Activated naive CD4-positive, alpha-beta T cell treated with anti-CD3 and anti-CD28 coated beads, Interleukin-2, amount 50 U/mL, for 72 hours (primary cell): Measurements from ENCODE around the gene BCL2L11. TPM values are rescaled to one million over a fixed set of nuclear protein-coding genes. Genes with fewer than 3 reads are reported as not detected.

Source experiments
- ATAC-seq, 2 donors: fragments of 150-1000 bp; cut with Tn5 transposase; 2 replicates each; pipeline ENCODE4 v1.10.0; 2021; ENCODE audit warnings: mild to moderate bottlenecking in 2 of 2, moderate library complexity in 2 of 2
- DNase-seq, 2 donors: peaks; one replicate each; pipeline ENCODE4 v3.0.0; 2021 to 2022; ENCODE audit warnings: low spot score in 2 of 2
- H3K27ac Mint-ChIP-seq, 2 donors: one replicate each; pipeline ENCODE4 v1.8.0; 2022; ENCODE audit warnings: mild to moderate bottlenecking in 2 of 2, mixed read lengths in 2 of 2
- H3K36me3 Mint-ChIP-seq, 2 donors: one replicate each; pipeline ENCODE4 v1.8.0; 2022; ENCODE audit warnings: mixed read lengths in 2 of 2
- H3K9me3 Mint-ChIP-seq, 2 donors: one replicate each; pipeline ENCODE4 v1.8.0; 2022; ENCODE audit warnings: mixed read lengths in 2 of 2
- total RNA-seq, 2 donors: library from RNA; stranded (reverse); gene quantifications; one replicate each; pipeline ENCODE4 v1.2.3, GENCODE V29; 2022

The BCL2L11 gene
- total RNA-seq, 2 donors from 2014 or later, result 11.0 to 40.2 TPM

DNA sequence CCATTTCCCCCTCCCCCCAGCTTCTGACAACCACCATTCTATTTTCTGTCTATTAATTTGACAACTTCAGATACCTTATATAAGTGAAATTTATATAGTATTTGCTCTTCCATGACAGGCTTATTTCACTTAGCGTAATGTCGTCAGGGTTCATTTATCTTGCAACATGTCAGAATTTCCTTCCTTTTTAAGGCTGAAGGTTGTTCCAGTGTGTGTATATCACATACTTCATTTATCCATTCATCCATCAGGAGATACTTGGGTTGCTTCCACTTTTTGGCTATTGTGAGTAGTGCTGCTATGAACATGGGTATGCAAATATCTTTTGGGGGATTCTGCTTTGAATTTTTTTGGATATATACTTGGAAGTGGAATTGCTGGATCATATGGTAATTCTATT is 7.4 kb downstream of the BCL2L11 start:
- ATAC-seq (no peak), DNase-seq (no peak)
- Mint-ChIP-seq H3K9me3 (no peaks in the 10 kb centered on the region), H3K27ac (no peak overlapping the region), H3K36me3 (peaks cover 56 to 73% of the 10 kb centered on the region in 2 donors)

DNA sequence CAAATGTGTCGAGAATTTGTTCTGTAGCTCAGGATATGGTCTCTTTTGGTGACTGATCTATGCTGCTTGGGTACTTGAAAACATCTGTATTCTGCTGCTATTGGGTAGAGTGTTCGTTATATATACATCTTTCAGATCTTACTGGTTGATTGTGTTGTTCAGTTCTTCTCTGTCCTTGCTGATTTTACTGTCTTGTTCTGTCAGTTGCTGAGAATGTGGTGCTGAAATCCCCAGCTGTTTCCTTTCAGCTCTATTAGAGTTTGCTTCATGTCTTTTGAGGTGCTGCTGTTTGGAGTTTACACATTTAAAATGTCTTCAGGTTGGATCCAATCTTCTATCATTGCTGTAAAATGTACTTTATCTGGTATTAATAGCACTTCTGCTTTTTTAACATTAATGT is 12.9 kb downstream of the BCL2L11 start:
- no peak for DNase-seq
- Mint-ChIP-seq H3K9me3 (no peaks in the 10 kb centered on the region), H3K36me3 (peaks cover 23 to 45% of the 10 kb centered on the region in 2 donors), H3K27ac (no peak overlapping the region)
- ATAC-seq, result no peak

- H3K27ac Mint-ChIP-seq, result no peak overlapping the region
- no peaks in the 10 kb centered on the region for H3K9me3 Mint-ChIP-seq
- ATAC-seq, result no peak
- no peak for DNase-seq
- peaks cover 18 to 44% of the 10 kb centered on the region in 2 donors for H3K36me3 Mint-ChIP-seq
Measured at GRCh38 chr2:111134055-111134454, 13.3 kb downstream of the BCL2L11 start.

DNA sequence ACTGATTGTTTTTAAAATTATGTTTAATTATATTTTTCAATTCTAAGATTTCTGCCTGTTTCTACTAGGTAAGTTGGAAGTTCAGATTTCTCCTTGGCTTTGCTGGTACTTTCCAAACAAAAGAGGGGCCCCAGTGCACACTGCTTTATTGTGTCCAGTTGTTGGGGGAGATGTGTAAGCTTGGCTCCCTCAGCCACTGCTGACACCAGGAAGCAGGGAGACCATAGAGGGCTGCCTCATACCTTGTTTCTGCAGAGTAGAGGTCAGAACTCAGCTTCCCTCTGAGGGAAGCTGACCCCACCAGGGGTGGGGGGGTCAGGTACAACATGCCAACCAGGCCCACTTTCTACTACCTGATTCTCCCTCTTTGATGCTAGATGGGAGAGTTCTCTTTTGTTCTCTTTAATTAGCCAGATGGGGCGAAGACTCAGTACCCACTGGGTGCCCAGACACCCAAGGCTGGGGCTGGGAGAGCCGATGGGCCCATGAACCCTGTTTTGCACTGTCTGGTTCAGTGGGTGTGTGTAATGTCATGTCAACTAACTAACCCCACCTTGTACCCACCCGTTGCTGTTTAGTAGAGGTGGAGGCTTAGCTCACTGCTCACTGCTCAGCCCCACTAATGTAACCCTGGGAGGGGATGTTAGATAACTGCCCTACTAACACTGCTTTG is 14.7 kb downstream of the BCL2L11 start:
- no peak for ATAC-seq
- Mint-ChIP-seq H3K27ac (no peak overlapping the region), H3K9me3 (no peaks in the 10 kb centered on the region), H3K36me3 (peaks cover 22 to 46% of the 10 kb centered on the region in 2 donors)
- DNase-seq, result no peak

- Mint-ChIP-seq H3K36me3 (peaks cover 22 to 46% of the 10 kb centered on the region in 2 donors), H3K9me3 (no peaks in the 10 kb centered on the region), H3K27ac (no peak overlapping the region)
- ATAC-seq (no peak), DNase-seq (no peak)
Measured at GRCh38 chr2:111135910-111136297, 15.2 kb downstream of the BCL2L11 start.

DNA sequence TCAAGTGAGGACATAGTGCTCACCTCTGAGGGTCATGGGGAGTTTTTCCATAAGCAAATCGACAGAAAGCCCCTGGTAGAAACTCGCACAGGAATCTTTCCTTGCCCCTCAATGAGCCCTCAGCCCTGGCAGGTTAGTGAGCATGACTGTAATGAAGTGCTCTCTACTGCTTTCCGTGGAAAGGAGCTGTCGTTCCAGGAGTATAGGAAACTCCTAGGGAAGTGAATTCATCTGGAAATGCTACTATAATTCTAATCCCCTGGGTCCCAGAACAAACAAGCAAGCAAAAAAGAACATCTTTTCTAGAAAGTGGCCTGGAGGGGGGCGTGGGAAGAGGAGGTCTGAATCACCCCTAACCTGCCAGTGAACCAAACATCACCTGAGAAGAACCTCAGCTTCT is 18.1 kb downstream of the BCL2L11 start:
- H3K27ac Mint-ChIP-seq, result no peak overlapping the region
- peaks cover 16 to 44% of the 10 kb centered on the region in 2 donors for H3K36me3 Mint-ChIP-seq
- H3K9me3 Mint-ChIP-seq, result no peaks in the 10 kb centered on the region
- ATAC-seq (no peak), DNase-seq (no peak)

GRCh38 chr2:111139637-111140317 is 19.1 kb downstream of the BCL2L11 start:
- Mint-ChIP-seq H3K9me3 (no peaks in the 10 kb centered on the region), H3K36me3 (peaks cover 16 to 36% of the 10 kb centered on the region in 2 donors), H3K27ac (no peak overlapping the region)
- no peak for ATAC-seq
- no peak for DNase-seq

- H3K9me3 Mint-ChIP-seq, result no peaks in the 10 kb centered on the region
- DNase-seq (no peak), ATAC-seq (no peak)
- H3K36me3 Mint-ChIP-seq, result peaks cover 16 to 38% of the 10 kb centered on the region in 2 donors
- no peak overlapping the region for H3K27ac Mint-ChIP-seq
Measured at GRCh38 chr2:111140815-111141214, 20.1 kb downstream of the BCL2L11 start.

GRCh38 chr2:111142101-111142500 is 21.4 kb downstream of the BCL2L11 start:
- H3K9me3 Mint-ChIP-seq, result no peaks in the 10 kb centered on the region

DNA sequence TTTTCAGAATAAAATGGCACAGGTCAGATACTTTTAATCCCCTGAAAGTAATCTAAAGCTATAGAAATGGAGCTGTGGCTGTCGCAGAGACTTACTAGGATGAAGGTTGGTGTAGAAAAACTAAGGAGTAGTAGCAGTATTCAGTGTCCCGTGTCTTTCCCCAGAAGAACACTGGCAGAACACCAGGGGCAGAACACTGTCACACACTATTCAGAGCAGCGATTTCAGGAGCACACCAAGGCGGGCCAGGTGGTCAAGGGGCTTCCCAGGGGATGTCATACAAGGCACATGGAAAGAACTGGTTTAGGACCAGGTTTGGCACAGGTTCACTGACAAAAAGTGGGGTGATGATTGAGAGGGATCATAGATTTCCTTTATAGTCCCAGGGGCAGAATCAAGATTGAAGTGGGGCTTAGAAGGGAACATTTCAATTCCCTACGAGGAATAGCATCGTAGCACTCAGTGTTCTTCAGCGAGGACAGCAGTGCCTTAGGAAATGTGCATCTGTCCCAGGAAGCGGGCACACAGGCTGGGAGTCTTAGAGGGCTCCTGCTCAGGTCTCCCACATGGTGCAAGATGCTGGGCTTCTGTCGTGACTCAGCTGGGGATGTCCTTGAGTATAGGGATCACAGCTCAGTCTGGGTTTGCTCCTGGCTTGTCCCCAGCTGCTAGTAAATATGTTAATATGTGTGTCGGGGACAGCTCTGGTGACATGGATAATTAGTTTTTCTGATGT is 22.6 kb downstream of the BCL2L11 start:
- no peak for DNase-seq
- Mint-ChIP-seq H3K27ac (no peak overlapping the region), H3K9me3 (no peaks in the 10 kb centered on the region), H3K36me3 (peaks cover 16 to 44% of the 10 kb centered on the region in 2 donors)
- ATAC-seq, result no peak

More at GRCh38 chr2:111142101-111142500, 21.4 kb downstream of the BCL2L11 start:
- Mint-ChIP-seq H3K36me3 (peaks cover 16 to 44% of the 10 kb centered on the region in 2 donors), H3K27ac (no peak overlapping the region)
- ATAC-seq (no peak), DNase-seq (no peak)

GRCh38 chr2:111143843-111144198 is 23.1 kb downstream of the BCL2L11 start:
- peaks cover 16 to 38% of the 10 kb centered on the region in 2 donors for H3K36me3 Mint-ChIP-seq
- ATAC-seq (no peak), DNase-seq (no peak)
- H3K27ac Mint-ChIP-seq, result no peak overlapping the region
- no peaks in the 10 kb centered on the region for H3K9me3 Mint-ChIP-seq

- H3K36me3 Mint-ChIP-seq, result peaks cover 9 to 28% of the 10 kb centered on the region in 2 donors
- H3K9me3 Mint-ChIP-seq, result no peaks in the 10 kb centered on the region
- ATAC-seq (peak; percentile 26 to 38), DNase-seq (no peak)
- no peak overlapping the region for H3K27ac Mint-ChIP-seq
Measured at GRCh38 chr2:111145103-111145760, 24.5 kb downstream of the BCL2L11 start.

DNA sequence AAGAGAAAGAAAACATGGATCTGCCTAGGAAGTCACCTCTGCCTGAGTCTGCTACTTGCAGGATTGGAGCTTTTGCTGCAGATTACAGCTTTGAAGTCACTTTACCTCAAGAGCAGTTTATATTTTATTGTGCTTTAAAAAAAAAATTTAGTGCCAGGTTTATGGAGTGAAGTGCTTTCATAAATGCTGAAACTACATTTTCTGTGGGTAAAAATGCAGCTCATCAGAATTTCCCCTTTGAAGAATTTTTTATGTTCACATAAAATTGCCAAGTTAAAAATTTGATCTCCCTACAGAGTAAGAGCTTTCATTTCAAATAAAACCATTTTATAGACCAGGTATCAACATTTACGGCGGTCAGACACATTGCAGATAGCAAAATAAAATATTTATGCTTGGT is 25.2 kb downstream of the BCL2L11 start:
- Mint-ChIP-seq H3K9me3 (no peaks in the 10 kb centered on the region), H3K36me3 (peaks cover 2 to 22% of the 10 kb centered on the region in 2 donors), H3K27ac (no peak overlapping the region)
- DNase-seq (no peak), ATAC-seq (no peak)

DNA sequence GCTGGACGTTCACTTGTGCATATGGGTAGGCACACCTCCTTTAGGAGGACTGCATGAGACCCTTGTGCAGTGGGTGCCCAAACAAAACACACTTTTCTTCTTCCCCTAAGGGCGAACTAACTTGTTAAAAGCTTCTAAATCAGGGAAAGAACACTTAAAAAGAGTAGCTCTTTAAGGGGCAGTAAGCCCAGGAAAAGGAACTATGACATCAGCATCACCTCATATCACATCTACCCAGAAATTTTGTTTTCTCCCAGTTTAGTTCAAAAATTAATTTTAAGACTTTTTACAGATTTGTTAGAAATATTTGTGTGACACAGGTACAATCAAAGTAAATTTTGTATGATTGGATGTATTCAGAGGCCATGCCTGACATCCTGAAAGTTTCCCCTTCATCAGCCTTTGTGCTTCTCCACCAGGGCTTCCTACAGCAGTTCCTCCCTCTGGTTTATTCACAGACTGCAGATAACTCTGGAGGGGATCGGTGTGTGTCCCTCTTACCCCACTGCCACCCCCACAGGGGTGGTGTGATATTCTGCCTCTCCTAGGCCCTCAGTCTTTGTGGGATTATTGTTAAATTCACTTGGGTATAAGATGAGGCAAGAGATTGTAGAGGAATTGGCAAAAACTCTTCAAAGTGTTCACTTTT is 27.6 kb downstream of the BCL2L11 start:
- Mint-ChIP-seq H3K27ac (no peak overlapping the region), H3K36me3 (peaks cover 11 to 23% of the 10 kb centered on the region in 2 donors), H3K9me3 (no peaks in the 10 kb centered on the region)
- ATAC-seq, result no peak
- DNase-seq, result no peak

GRCh38 chr2:111148925-111149324 is 28.2 kb downstream of the BCL2L11 start:
- peaks cover 14 to 26% of the 10 kb centered on the region in 2 donors for H3K36me3 Mint-ChIP-seq
- ATAC-seq (no peak), DNase-seq (no peak)
- peak overlapping the region in 1 of 2 donors; percentile 21 for H3K27ac Mint-ChIP-seq
- no peaks in the 10 kb centered on the region for H3K9me3 Mint-ChIP-seq

DNA sequence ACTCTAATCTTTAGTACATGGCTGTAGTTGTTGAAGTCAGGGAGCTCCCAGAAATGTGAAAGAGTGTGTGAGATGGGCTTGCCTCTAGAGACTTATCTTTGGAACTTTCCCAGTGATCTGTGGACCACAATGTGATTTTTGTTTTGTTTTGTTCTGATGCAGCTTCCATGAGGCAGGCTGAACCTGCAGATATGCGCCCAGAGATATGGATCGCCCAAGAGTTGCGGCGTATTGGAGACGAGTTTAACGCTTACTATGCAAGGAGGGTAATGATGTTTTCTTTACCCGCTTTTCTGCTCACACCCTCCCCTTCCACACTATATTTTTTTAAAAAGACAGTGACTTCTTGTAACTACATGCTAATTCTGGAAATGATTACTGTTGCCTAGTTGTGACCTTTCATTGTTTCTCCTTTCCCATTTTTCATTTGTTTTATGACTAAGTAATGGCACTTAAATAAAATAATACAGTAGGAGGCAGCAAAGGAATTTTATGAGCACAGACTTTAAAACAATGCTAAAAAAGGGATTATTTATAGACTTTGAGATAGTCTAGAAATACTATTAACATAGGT is 29.3 kb downstream of the BCL2L11 start:
- Mint-ChIP-seq H3K9me3 (no peaks in the 10 kb centered on the region), H3K27ac (peak overlapping the region in 1 of 2 donors; percentile 21), H3K36me3 (peaks cover 14 to 24% of the 10 kb centered on the region in 2 donors)
- ATAC-seq (no peak), DNase-seq (no peak)
